Measurements from ENCODE around the gene PIP4K2A.

PIP4K2A gene

GRCh38 chr10:22662733-22663330 lies 51.5 kb downstream of the PIP4K2A start:
- no peak for FAIRE-seq

- FAIRE-seq: no peak
Observed at GRCh38 chr10:22659866-22660265, 54.5 kb downstream of the PIP4K2A start.

- no peak for FAIRE-seq
Observed at GRCh38 chr10:22658745-22659410, 55.5 kb downstream of the PIP4K2A start.

GRCh38 chr10:22657566-22658225 lies 56.7 kb downstream of the PIP4K2A start:
- no peak for FAIRE-seq

- no peak for FAIRE-seq
Observed at GRCh38 chr10:22657024-22657423, 57.4 kb downstream of the PIP4K2A start.

GRCh38 chr10:22656036-22656435 lies 58.3 kb downstream of the PIP4K2A start:
- FAIRE-seq: no peak

- FAIRE-seq: no peak
Observed at GRCh38 chr10:22655312-22655981, 58.9 kb downstream of the PIP4K2A start.

- no peak for FAIRE-seq
Observed at GRCh38 chr10:22652988-22653481, 61.3 kb downstream of the PIP4K2A start.

- FAIRE-seq: no peak
Observed at GRCh38 chr10:22651276-22651980, 63.0 kb downstream of the PIP4K2A start.

GRCh38 chr10:22649994-22650393 lies 64.4 kb downstream of the PIP4K2A start:
- FAIRE-seq: no peak

GRCh38 chr10:22649390-22649841 lies 65.0 kb downstream of the PIP4K2A start:
- FAIRE-seq: no peak

GRCh38 chr10:22648547-22648961 lies 65.8 kb downstream of the PIP4K2A start:
- no peak for FAIRE-seq

GRCh38 chr10:22647244-22647643 lies 67.1 kb downstream of the PIP4K2A start:
- no peak for FAIRE-seq

GRCh38 chr10:22646388-22646853 lies 68.0 kb downstream of the PIP4K2A start:
- FAIRE-seq: no peak

- no peak for FAIRE-seq
Observed at GRCh38 chr10:22644222-22644621, 70.2 kb downstream of the PIP4K2A start.

- no peak for FAIRE-seq
Observed at GRCh38 chr10:22643775-22644174, 70.6 kb downstream of the PIP4K2A start.

GRCh38 chr10:22643116-22643515 lies 71.3 kb downstream of the PIP4K2A start:
- FAIRE-seq: no peak

GRCh38 chr10:22641743-22642142 lies 72.6 kb downstream of the PIP4K2A start:
- no peak for FAIRE-seq

- FAIRE-seq: no peak
Observed at GRCh38 chr10:22640359-22640758, 74.0 kb downstream of the PIP4K2A start.

- FAIRE-seq: no peak
Observed at GRCh38 chr10:22638863-22639262, 75.5 kb downstream of the PIP4K2A start.

- no peak for FAIRE-seq
Observed at GRCh38 chr10:22637491-22637890, 76.9 kb downstream of the PIP4K2A start.

- no peak for FAIRE-seq
Observed at GRCh38 chr10:22635650-22636049, 78.7 kb downstream of the PIP4K2A start.

Measured in G401.6 (cell line).